ENCODE results near the gene TMEM18.

- TF ChIP-seq CTCF (IDR thresholded peaks at IDR 0.05) = no peak
- TF ChIP-seq POLR2A (IDR thresholded peaks at IDR 0.05) = no peak
Measured at GRCh38 chr2:694174-694573, 17.0 kb upstream of the TMEM18 start.

Measured in heart left ventricle (tissue), 13 donors.